HG03139 (cell line): Measurements from ENCODE around the gene EFCC1.

Source experiments
- ATAC-seq: cut with Tn5 transposase; IDR thresholded peaks from one replicate; pipeline ENCODE4 v1.9.1; 2021; ENCODE audit not compliant: unreplicated experiment

The EFCC1 gene

DNA sequence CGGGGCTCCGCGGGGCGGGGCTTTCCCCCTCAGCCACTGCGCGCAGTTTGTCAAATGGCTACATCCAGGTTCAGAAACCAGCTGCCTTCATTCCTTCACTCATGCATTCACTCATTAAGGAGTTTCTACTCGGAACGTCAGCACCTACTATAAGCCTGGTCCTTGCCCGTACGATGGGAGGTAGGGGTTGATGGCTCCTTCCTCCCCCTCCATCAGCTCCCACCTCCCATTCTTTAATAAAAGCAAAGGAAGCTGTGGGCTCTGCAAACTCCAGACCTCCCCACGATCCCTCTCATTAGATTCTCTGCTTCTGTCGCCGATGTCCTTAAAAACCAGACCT, 7.0 kb upstream of the EFCC1 start:
- ATAC-seq: no peak

- no peak for ATAC-seq
These were observed 6.2 kb upstream of the EFCC1 start for GRCh38 chr3:128994581-128995546.

GRCh38 chr3:128995737-128996136, 5.4 kb upstream of the EFCC1 start:
- no peak for ATAC-seq

DNA sequence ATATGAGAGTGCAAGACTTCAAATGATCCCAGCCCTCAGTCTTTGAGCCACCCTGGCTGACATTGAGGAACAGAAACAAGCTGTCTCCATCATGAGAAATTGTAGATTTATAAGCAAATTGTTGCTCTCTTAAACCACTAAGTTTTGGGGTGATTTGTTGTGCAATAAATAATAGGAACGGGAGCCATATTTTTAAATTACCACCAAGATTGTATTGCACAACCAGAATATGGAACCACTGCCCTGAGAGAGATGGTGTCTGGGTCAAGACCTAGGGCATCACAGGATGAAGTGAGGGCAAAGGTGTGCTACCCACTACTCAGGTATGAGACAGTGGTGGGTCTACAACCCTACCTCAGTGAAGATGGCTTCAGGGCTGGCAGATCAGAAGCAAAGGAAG, 4.9 kb upstream of the EFCC1 start:
- ATAC-seq: no peak

DNA sequence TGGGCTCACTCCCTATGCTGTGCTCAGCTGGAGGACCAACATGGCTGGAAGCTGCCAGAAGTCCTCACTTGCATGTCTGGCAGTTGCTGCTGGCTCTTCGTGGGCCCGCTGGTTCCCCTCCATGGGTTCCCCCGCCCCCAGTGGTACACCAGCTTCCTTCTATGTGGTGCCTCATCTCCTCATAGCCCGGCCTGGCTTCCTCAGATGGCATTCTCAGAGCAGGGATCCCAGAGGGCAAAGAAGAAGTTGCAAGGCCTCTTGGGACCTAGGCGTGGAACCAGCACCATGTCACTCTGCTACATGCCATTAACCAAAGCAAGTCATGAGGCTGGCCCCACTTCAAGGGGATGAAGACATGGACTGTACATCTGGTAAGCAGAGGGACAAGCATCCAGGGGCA, 4.4 kb upstream of the EFCC1 start:
- ATAC-seq: no peak

DNA sequence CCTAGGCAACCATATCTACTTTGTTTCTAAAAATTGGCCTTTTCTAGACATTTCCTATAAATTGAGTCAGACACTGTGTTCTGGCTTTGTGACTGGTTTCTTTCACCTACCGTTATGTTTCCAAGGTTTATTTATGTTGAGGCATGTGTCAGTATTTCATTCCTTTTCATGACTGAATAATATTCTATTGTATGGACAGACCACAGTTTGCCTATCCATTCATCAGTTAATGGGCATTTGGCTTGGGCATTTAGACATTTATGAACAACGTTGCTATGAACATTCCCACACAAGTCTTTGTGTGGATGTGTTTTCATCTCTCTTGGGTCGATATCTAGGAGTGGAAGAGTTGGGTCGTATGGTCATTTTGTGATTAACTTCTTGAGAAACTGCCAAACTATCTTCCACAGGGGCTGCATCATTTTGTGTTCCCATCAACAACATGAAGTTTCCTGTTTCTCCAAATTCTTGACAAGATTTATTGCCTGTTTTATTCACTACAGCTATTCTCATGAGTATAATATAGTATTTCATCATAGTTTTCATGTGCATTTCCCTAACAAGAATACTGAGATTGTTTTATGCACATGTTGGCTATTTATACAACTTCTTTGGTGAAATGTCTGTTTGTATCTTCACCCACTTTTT, 3.5 kb upstream of the EFCC1 start:
- no peak for ATAC-seq

DNA sequence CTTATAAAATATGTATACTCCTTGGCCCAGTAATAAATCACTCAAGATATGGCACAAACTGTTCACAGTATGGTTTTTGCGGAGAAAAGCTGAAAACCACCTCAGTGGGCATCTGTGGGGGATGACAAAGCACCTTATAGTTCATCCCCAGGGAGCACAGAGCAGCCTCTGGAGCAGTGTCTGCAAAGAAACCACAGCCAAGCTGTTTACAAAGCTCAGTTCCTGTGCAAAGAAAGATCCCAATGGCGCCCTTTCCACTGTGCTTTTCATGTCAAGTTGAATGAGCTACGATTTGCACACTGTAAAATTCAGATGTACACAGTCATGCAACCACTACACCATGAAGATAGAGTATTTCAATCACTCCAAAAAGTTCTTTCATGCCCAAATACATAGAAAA, 2.5 kb upstream of the EFCC1 start:
- no peak for ATAC-seq

DNA sequence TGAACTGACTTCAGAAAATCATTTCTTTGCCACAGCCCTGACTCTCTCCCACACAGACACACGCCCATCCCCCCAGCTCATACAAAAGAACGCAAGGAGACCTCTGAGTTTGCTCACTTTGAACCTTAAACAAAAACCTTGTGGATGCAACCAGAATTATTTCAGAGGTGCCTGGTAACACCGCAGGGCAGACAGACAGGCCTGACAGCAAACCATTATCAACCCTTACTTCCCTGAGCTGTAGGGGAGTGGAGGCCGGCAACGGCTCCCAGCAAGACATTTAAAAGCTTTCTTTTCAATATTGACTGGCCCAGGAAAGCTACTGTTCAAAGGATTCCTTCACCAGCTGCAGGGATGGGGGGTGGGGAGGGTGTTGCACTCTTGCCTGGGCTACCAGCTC, 2.0 kb upstream of the EFCC1 start:
- ATAC-seq: no peak

- no peak for ATAC-seq
These were observed 383 bp upstream of the EFCC1 start for GRCh38 chr3:129000742-129001100.

- ATAC-seq: no peak
These were observed 885 bp downstream of the EFCC1 start for GRCh38 chr3:129001806-129002572.

- no peak for ATAC-seq
These were observed 1.8 kb downstream of the EFCC1 start for GRCh38 chr3:129002573-129003569.

GRCh38 chr3:129003578-129004112, 2.5 kb downstream of the EFCC1 start:
- ATAC-seq: no peak

- no peak for ATAC-seq
These were observed 3.7 kb downstream of the EFCC1 start for GRCh38 chr3:129004639-129005295.

- no peak for ATAC-seq
These were observed 4.6 kb downstream of the EFCC1 start for GRCh38 chr3:129005526-129006303.

GRCh38 chr3:129006864-129007263, 5.8 kb downstream of the EFCC1 start:
- ATAC-seq: no peak

- no peak for ATAC-seq
These were observed 6.7 kb downstream of the EFCC1 start for GRCh38 chr3:129007792-129008191.

- no peak for ATAC-seq
These were observed 8.2 kb downstream of the EFCC1 start for GRCh38 chr3:129009266-129009665.

- ATAC-seq: no peak
These were observed 9.3 kb downstream of the EFCC1 start for GRCh38 chr3:129010310-129010956.

DNA sequence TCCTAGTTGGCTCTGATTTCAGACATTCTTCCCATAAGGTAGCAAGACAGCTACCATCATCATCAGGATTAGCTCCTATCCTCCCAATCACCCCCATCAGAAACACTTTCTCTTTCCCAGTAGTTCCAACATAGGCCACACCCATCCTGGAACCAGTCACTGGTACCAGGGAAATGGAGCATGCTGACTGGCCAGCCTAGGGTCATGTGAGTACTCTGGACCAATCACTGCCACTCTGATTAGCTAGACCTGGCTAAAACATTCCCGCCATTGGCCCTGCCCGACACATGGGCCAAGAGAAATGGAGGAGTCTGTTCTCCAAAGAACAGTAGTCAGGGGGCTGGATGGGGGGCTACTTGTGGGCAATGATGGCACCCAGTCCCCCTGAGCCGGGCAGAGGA, 12.4 kb downstream of the EFCC1 start:
- no peak for ATAC-seq
